Measurements from ENCODE around the gene ACADL. TPM values are rescaled to one million over a fixed set of nuclear protein-coding genes. Genes with fewer than 3 reads are reported as not detected.

The ACADL gene
- polyA plus RNA-seq, 1 donor from 2014 or later, result not detected

DNA sequence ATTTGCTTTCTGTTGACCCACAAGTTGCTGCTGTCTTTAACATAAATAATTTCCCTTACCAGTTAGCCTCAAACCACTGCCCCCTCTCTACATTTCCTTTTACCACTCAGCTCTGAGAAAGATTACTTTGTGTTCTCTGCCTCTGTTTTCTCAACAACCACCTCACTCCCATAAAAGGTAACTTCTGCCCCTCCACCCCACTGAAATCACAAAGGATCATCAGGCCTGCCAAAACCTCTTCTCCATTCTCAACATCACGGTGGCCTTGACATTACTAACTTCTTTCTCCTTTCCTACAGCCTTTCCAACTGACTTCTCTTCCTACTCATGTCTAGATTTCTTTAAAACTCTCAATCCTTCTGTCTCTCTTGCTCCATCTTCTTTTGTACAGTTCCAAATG lies 10.1 kb downstream of the ACADL start:
- no peaks in the 10 kb centered on the region for H3K36me3 ChIP-seq (ENCODE audit: insufficient read depth, low read length)
- H3F3A ChIP-seq (ENCODE audit: insufficient read depth, low read length, poor library complexity, severe bottlenecking), result no peaks in the 10 kb centered on the region
- no peak overlapping the region for H3K9ac ChIP-seq (ENCODE audit: low read length)
- H3K4me2 ChIP-seq (ENCODE audit: low read length), result no peak overlapping the region
- no peak overlapping the region for H3K27ac ChIP-seq (ENCODE audit: low read length)
- H2AFZ ChIP-seq (ENCODE audit: low read depth, low read length), result no peak overlapping the region
- no peak overlapping the region for H3K4me3 ChIP-seq (ENCODE audit: low read length)
- no peaks in the 10 kb centered on the region for H3K79me2 ChIP-seq (replicated peaks; ENCODE audit: insufficient read depth, low read length)
- no peaks in the 10 kb centered on the region for H4K20me1 ChIP-seq (ENCODE audit: insufficient read depth)
- no peaks in the 10 kb centered on the region for H3K9me2 ChIP-seq (ENCODE audit: insufficient read depth, low read length)
- no peak for TF ChIP-seq EZH2 (IDR thresholded peaks at IDR 0.05; ENCODE audit: borderline replicate concordance, insufficient read depth, low read length, poor library complexity, severe bottlenecking)
- TF ChIP-seq EP300 (conservative IDR thresholded peaks at IDR 0.05; ENCODE audit: poor library complexity, severe bottlenecking), result no peak
- TF ChIP-seq POLR2AphosphoS5 (IDR thresholded peaks at IDR 0.05), result no peak
- no peak for TF ChIP-seq SMC3 (conservative IDR thresholded peaks at IDR 0.05; ENCODE audit: poor library complexity)
- TF ChIP-seq TAF1 (IDR thresholded peaks at IDR 0.05; ENCODE audit: low read depth), result no peak
- TF ChIP-seq, protein P1, sequence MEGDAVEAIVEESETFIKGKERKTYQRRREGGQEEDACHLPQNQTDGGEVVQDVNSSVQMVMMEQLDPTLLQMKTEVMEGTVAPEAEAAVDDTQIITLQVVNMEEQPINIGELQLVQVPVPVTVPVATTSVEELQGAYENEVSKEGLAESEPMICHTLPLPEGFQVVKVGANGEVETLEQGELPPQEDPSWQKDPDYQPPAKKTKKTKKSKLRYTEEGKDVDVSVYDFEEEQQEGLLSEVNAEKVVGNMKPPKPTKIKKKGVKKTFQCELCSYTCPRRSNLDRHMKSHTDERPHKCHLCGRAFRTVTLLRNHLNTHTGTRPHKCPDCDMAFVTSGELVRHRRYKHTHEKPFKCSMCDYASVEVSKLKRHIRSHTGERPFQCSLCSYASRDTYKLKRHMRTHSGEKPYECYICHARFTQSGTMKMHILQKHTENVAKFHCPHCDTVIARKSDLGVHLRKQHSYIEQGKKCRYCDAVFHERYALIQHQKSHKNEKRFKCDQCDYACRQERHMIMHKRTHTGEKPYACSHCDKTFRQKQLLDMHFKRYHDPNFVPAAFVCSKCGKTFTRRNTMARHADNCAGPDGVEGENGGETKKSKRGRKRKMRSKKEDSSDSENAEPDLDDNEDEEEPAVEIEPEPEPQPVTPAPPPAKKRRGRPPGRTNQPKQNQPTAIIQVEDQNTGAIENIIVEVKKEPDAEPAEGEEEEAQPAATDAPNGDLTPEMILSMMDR (IDR thresholded peaks at IDR 0.05; ENCODE audit: poor library complexity, severe bottlenecking), result no peak
- TF ChIP-seq RAD21 (conservative IDR thresholded peaks at IDR 0.05), result no peak
- TF ChIP-seq, protein P2, sequence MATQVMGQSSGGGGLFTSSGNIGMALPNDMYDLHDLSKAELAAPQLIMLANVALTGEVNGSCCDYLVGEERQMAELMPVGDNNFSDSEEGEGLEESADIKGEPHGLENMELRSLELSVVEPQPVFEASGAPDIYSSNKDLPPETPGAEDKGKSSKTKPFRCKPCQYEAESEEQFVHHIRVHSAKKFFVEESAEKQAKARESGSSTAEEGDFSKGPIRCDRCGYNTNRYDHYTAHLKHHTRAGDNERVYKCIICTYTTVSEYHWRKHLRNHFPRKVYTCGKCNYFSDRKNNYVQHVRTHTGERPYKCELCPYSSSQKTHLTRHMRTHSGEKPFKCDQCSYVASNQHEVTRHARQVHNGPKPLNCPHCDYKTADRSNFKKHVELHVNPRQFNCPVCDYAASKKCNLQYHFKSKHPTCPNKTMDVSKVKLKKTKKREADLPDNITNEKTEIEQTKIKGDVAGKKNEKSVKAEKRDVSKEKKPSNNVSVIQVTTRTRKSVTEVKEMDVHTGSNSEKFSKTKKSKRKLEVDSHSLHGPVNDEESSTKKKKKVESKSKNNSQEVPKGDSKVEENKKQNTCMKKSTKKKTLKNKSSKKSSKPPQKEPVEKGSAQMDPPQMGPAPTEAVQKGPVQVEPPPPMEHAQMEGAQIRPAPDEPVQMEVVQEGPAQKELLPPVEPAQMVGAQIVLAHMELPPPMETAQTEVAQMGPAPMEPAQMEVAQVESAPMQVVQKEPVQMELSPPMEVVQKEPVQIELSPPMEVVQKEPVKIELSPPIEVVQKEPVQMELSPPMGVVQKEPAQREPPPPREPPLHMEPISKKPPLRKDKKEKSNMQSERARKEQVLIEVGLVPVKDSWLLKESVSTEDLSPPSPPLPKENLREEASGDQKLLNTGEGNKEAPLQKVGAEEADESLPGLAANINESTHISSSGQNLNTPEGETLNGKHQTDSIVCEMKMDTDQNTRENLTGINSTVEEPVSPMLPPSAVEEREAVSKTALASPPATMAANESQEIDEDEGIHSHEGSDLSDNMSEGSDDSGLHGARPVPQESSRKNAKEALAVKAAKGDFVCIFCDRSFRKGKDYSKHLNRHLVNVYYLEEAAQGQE (IDR thresholded peaks at IDR 0.05; ENCODE audit: borderline replicate concordance), result no peak
- no peaks in the 10 kb centered on the region for H3K27me3 ChIP-seq (ENCODE audit: insufficient read depth, low read depth, low read length)
- H3K9me3 ChIP-seq (ENCODE audit: low read length), result no peaks in the 10 kb centered on the region

DNA sequence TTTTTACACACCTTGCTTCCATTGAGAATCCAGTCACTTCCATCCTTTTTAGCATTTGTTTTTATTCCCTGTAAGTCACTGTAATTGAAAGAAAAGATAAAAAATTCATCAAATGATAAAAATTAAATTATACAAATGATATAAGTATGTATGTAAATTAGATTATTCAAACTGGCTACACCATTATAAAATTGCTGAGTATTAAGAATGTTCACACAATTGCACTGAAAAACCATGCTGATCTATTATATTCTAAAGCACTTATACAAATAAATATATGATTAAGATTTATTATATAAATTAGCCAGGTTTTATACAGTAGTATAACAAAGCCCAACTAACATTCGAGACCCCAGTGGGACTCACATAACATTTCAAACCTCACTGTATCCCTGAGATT lies 15.1 kb downstream of the ACADL start:
- Histone ChIP-seq H3K27ac (ENCODE audit: low read length) (no peak overlapping the region), H3K36me3 (ENCODE audit: insufficient read depth, low read length) (no peaks in the 10 kb centered on the region), H3K27me3 (ENCODE audit: insufficient read depth, low read depth, low read length) (no peaks in the 10 kb centered on the region), H2AFZ (ENCODE audit: low read depth, low read length) (no peak overlapping the region), H3K4me3 (ENCODE audit: low read length) (no peak overlapping the region), H3K9me3 (ENCODE audit: low read length) (no peaks in the 10 kb centered on the region), H3F3A (ENCODE audit: insufficient read depth, low read length, poor library complexity, severe bottlenecking) (no peaks in the 10 kb centered on the region), H4K20me1 (ENCODE audit: insufficient read depth) (no peaks in the 10 kb centered on the region), H3K9me2 (ENCODE audit: insufficient read depth, low read length) (no peaks in the 10 kb centered on the region), H3K9ac (ENCODE audit: low read length) (no peak overlapping the region), H3K4me2 (ENCODE audit: low read length) (no peak overlapping the region), H3K79me2 (replicated peaks; ENCODE audit: insufficient read depth, low read length) (no peaks in the 10 kb centered on the region)
- no peak for TF ChIP-seq TAF1 (IDR thresholded peaks at IDR 0.05; ENCODE audit: low read depth)
- TF ChIP-seq EZH2 (IDR thresholded peaks at IDR 0.05; ENCODE audit: borderline replicate concordance, insufficient read depth, low read length, poor library complexity, severe bottlenecking), result no peak
- TF ChIP-seq MXI1 (conservative IDR thresholded peaks at IDR 0.05; ENCODE audit: poor library complexity, severe bottlenecking), result no peak
- TF ChIP-seq, protein P2 (IDR thresholded peaks at IDR 0.05; ENCODE audit: borderline replicate concordance), result no peak
- TF ChIP-seq EP300 (conservative IDR thresholded peaks at IDR 0.05; ENCODE audit: poor library complexity, severe bottlenecking), result no peak
- no peak for TF ChIP-seq POLR2AphosphoS5 (IDR thresholded peaks at IDR 0.05)
- TF ChIP-seq SMC3 (conservative IDR thresholded peaks at IDR 0.05; ENCODE audit: poor library complexity), result no peak
- no peak for TF ChIP-seq RAD21 (conservative IDR thresholded peaks at IDR 0.05)
